Endometrium (tissue), 2 donors: ENCODE measurements around the gene HPCAL1.

Source experiments
- FAIRE-seq: peaks from 2 replicates; lab custom pipeline; 2012; peaks lifted over from hg19 to GRCh38; lab: Jason Lieb, UNC
- donor health status: control.
- donor health status: control.

HPCAL1 gene

GRCh38 chr2:10269711-10270610, 32.7 kb upstream of the HPCAL1 start:
- no peak for FAIRE-seq

- no peak for FAIRE-seq
Observed at GRCh38 chr2:10271509-10271908, 31.2 kb upstream of the HPCAL1 start.

- no peak for FAIRE-seq
Observed at GRCh38 chr2:10271946-10272345, 30.8 kb upstream of the HPCAL1 start.

GRCh38 chr2:10272464-10272863, 30.2 kb upstream of the HPCAL1 start:
- FAIRE-seq, result no peak

- no peak for FAIRE-seq
Observed at GRCh38 chr2:10273215-10274175, 29.2 kb upstream of the HPCAL1 start.

GRCh38 chr2:10274376-10274775, 28.3 kb upstream of the HPCAL1 start:
- no peak for FAIRE-seq

- no peak for FAIRE-seq
Observed at GRCh38 chr2:10274983-10275802, 27.5 kb upstream of the HPCAL1 start.

GRCh38 chr2:10276481-10277292, 26.0 kb upstream of the HPCAL1 start:
- no peak for FAIRE-seq

- no peak for FAIRE-seq
Observed at GRCh38 chr2:10277293-10278028, 25.2 kb upstream of the HPCAL1 start.

GRCh38 chr2:10278029-10278762, 24.5 kb upstream of the HPCAL1 start:
- FAIRE-seq, result no peak

- no peak for FAIRE-seq
Observed at GRCh38 chr2:10278763-10279471, 23.8 kb upstream of the HPCAL1 start.

- FAIRE-seq, result no peak
Observed at GRCh38 chr2:10279472-10279870, 23.2 kb upstream of the HPCAL1 start.

- no peak for FAIRE-seq
Observed at GRCh38 chr2:10279946-10280463, 22.7 kb upstream of the HPCAL1 start.

- no peak for FAIRE-seq
Observed at GRCh38 chr2:10281891-10282290, 20.8 kb upstream of the HPCAL1 start.

- FAIRE-seq, result no peak
Observed at GRCh38 chr2:10282611-10283105, 20.0 kb upstream of the HPCAL1 start.

GRCh38 chr2:10283106-10284062, 19.3 kb upstream of the HPCAL1 start:
- FAIRE-seq, result no peak

- no peak for FAIRE-seq
Observed at GRCh38 chr2:10284108-10284870, 18.4 kb upstream of the HPCAL1 start.
